Lower leg skin (tissue), 4 donors: ENCODE measurements around the gene DHRSX. TPM values are rescaled to one million over a fixed set of nuclear protein-coding genes. Genes with fewer than 3 reads are reported as not detected.

Experiments used
- DNase-seq, 2 donors: peaks; one replicate each; pipeline ENCODE4 v3.0.0-alpha.2; 2019; ENCODE audit warnings: low spot score in 2 of 2
- H3K4me3 ChIP-seq: fragments of 200-600 bp; sonication (generic); 2 replicates; pipeline ENCODE4 v1.5.1; 2017; ENCODE audit warnings: mild to moderate bottlenecking, low read depth; ENCODE audit not compliant: poor library complexity, severe bottlenecking
- POLR2A ChIP-seq, 2 donors: fragments of 450-650 bp; IDR thresholded peaks; one replicate each; pipeline ENCODE4 v1.6.1; 2016 to 2017; ENCODE audit warnings: antibody characterized with exemption in 2 of 2, mild to moderate bottlenecking in 1 of 2, moderate library complexity in 1 of 2
- WGBS, 2 donors: methylation state at CpG; one replicate each; pipeline ENCODE4 v1.1.5; 2018; 5-methylcytosine and 5-hydroxymethylcytosine counted together
- intact Hi-C: fragments of 100-400 bp; cut with DNase I; formaldehyde crosslinking; loops from one replicate; pipeline ENCODE4 v1.15.0; 2023; ENCODE audit warnings: low total_unique reads
- total RNA-seq, 4 donors: library from RNA; depleted of rRNA; stranded (reverse); fragments of >200 nt; gene quantifications; one replicate each; pipeline ENCODE4 v1.1.0, GENCODE V29; 2016
- TF ChIP-seq, protein P1 (sequence below), 3 donors: fragments of 450-650 bp; IDR thresholded peaks; one replicate each; pipeline ENCODE4 v1.5.1; 2016; ENCODE audit warnings: antibody characterized with exemption in 3 of 3, mild to moderate bottlenecking in 3 of 3, moderate library complexity in 2 of 3

DHRSX gene
- total RNA-seq, 4 donors from 2014 or later, result 10.9 to 21.7 (median 16.2) TPM

DNA sequence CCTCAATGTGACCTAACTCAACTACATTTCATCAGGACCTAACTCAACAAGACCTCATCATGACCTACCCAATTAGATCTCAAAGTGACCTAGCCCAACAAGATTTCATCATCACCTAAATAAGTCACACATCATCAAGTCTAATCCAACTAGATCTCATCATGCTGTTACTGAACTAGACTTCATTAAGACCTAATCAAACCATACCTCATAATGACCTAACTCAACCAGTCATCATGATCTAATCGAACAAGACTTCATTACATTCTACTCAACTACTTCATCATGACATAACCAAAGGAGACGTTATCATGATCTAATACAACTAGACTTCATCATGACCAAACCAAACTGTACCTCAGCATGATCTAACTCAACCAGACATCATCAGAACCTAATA, 82.8 kb downstream of the DHRSX start:
- intact Hi-C loops, result no loop called here
- TF ChIP-seq, protein P1, sequence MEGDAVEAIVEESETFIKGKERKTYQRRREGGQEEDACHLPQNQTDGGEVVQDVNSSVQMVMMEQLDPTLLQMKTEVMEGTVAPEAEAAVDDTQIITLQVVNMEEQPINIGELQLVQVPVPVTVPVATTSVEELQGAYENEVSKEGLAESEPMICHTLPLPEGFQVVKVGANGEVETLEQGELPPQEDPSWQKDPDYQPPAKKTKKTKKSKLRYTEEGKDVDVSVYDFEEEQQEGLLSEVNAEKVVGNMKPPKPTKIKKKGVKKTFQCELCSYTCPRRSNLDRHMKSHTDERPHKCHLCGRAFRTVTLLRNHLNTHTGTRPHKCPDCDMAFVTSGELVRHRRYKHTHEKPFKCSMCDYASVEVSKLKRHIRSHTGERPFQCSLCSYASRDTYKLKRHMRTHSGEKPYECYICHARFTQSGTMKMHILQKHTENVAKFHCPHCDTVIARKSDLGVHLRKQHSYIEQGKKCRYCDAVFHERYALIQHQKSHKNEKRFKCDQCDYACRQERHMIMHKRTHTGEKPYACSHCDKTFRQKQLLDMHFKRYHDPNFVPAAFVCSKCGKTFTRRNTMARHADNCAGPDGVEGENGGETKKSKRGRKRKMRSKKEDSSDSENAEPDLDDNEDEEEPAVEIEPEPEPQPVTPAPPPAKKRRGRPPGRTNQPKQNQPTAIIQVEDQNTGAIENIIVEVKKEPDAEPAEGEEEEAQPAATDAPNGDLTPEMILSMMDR (IDR thresholded peaks at IDR 0.05), result no peak
- no peak for TF ChIP-seq POLR2A (IDR thresholded peaks at IDR 0.05)
- WGBS, 2 donors, result 86 to 92% methylated on average over 2 of the region's 2 CpGs
- no peak for DNase-seq
- no peak overlapping the region for H3K4me3 ChIP-seq

DNA sequence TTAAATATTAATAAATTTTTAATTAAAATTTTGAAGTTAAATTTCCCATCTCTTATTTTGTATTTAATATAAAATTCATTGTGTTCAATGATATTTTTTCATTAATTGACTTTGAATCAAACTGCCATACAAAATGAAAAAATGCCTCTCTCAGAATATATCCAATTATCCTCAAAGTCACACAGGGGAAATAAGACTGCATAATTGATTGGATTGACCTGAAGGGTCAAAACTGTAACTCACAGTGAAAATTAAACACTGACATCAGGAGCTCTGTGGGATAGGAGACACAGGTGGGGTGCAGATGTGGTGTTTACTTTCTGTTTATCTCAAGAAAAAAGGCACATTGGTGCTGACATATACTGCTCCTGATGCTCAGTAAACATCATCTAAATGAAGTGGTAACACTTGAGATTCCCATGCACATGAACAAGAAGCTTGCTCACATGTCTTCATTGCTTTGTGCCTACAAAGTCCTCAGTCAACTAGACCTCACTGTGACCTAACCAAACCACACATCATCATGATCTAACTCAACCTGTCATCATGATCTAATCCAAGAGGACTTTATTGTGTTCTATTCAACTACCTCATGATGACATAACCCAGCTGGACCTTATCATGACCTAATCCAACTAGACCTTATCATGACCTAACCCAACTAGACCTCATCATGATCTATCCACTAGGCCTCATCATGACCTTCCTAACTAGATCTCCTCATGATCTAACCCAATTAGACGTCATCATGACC, 83.7 kb downstream of the DHRSX start:
- no peak for DNase-seq
- intact Hi-C loops, result no loop called here
- TF ChIP-seq, protein P1 (IDR thresholded peaks at IDR 0.05), result no peak
- no peak for TF ChIP-seq POLR2A (IDR thresholded peaks at IDR 0.05)
- 91 to 97% methylated on average over 1 of the region's 1 CpG for WGBS, 2 donors
- no peak overlapping the region for H3K4me3 ChIP-seq

DNA sequence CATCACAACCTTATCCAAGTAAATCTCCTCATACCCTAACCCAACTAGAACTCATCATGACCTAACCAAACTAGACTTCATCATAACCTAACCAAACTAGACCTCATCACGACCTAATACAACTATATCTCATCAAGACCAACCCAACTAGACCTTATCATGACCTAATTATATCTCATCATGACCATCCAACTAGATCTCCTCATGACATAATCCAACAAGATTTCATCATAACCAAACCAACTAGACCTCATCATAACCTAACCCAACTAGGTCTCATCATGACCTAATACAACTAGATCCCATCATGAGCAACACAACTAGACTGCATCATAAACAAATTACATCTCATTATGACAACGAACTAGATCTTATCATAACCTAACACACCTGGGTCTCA, 86.4 kb downstream of the DHRSX start:
- 87 to 91% methylated on average over 2 of the region's 2 CpGs for WGBS, 2 donors
- intact Hi-C loops, result no loop called here

DNA sequence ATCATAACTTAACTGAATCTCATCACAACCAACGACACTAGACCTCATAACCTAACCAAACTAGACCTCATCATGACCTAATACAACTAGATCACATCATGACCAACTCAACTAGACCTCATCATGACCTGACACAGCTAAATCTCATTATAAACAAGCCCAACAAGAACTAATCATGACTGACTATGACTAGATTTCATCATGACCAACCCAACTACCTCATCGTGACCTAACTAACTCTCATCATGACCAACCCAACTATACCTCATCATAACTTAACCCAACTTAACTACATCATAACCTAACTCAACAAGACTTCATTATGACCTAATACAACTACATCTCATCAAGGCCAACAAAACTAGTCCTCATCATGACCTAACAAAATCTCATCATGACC, 86.8 kb downstream of the DHRSX start:
- 95 to 97% methylated on average over 2 of the region's 2 CpGs for WGBS, 2 donors
- no peak for TF ChIP-seq POLR2A (IDR thresholded peaks at IDR 0.05)
- TF ChIP-seq, protein P1 (IDR thresholded peaks at IDR 0.05), result no peak
- no peak for DNase-seq

More for the DNA sequence above, 86.4 kb downstream of the DHRSX start:
- no peak for TF ChIP-seq POLR2A (IDR thresholded peaks at IDR 0.05)
- TF ChIP-seq, protein P1 (IDR thresholded peaks at IDR 0.05), result no peak
- no peak overlapping the region for H3K4me3 ChIP-seq
- DNase-seq, result no peak

DNA sequence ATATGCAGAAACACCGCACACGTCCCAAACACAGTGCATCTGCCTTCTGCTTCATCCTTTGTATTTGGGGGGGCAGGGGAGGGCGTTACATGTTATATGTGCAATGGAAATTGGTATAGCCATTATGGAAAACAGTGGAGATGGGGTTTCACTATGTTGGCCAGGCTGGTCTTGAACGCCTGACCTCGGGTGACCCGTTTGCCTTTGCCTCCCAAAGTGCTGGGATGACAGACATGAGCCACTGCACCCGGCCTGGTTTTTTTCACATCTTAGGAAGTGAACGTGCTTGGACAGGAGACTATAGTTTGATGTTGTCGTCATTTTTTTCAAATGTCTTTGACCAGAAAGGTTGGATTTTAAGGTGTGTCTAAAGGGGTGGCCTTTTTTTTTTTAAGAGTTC, 88.6 kb downstream of the DHRSX start:
- intact Hi-C loops, result no loop called here
- DNase-seq, result peak in 1 of 2 donors; percentile 59
- 93 to 95% methylated on average over 9 of the region's 9 CpGs for WGBS, 2 donors
- H3K4me3 ChIP-seq, result no peak overlapping the region
- no peak for TF ChIP-seq POLR2A (IDR thresholded peaks at IDR 0.05)
- TF ChIP-seq, protein P1 (IDR thresholded peaks at IDR 0.05), result no peak

More for the DNA sequence above, 86.8 kb downstream of the DHRSX start:
- intact Hi-C loops, result no loop called here
- no peak overlapping the region for H3K4me3 ChIP-seq
